DOHH2 (cell line): ENCODE data around the gene RASGEF1C.
A peak's percentile ranks its signal among the peaks of the same experiment; 100 is the strongest.

ENCODE experiments used
- H3F3A ChIP-seq: fragments of 200-600 bp; sonication (generic), shearing (Covaris generic); 2 replicates; pipeline ENCODE4 v1.6.0; 2016; ENCODE audit warnings: antibody characterized with exemption, mild to moderate bottlenecking; ENCODE audit not compliant: control insufficient read depth, insufficient read depth
- H3K27ac ChIP-seq: fragments of 200-600 bp; sonication (generic); 2 replicates; pipeline ENCODE4 v1.5.1; 2014; ENCODE audit warnings: low read depth, mild to moderate bottlenecking, low read length, moderate library complexity
- H3K27me3 ChIP-seq: fragments of 200-600 bp; sonication (generic); 2 replicates; pipeline ENCODE4 v1.6.1; 2014; ENCODE audit warnings: mild to moderate bottlenecking, low read length, mixed read lengths; ENCODE audit not compliant: control insufficient read depth
- H3K36me3 ChIP-seq: fragments of 200-600 bp; sonication (generic); 2 replicates; pipeline ENCODE4 v1.6.1; 2014; ENCODE audit warnings: mild to moderate bottlenecking, low read length, moderate library complexity, mixed read lengths; ENCODE audit not compliant: control insufficient read depth
- H3K4me1 ChIP-seq: fragments of 200-600 bp; sonication (generic); 2 replicates; pipeline ENCODE4 v1.6.1; 2014; ENCODE audit warnings: mild to moderate bottlenecking, low read length, mixed read lengths; ENCODE audit not compliant: control insufficient read depth
- H3K4me2 ChIP-seq: fragments of 200-600 bp; sonication (generic); 2 replicates; pipeline ENCODE4 v1.6.0; 2014; ENCODE audit warnings: mild to moderate bottlenecking, low read length, moderate library complexity
- H3K4me3 ChIP-seq: fragments of 200-600 bp; sonication (generic); 2 replicates; pipeline ENCODE4 v1.5.1; 2014; ENCODE audit warnings: mild to moderate bottlenecking, low read length, mixed read lengths
- H3K79me2 ChIP-seq: fragments of 200-600 bp; sonication (generic); 2 replicates; pipeline ENCODE4 v1.6.1; 2014; ENCODE audit warnings: mild to moderate bottlenecking, low read length, mixed read lengths; ENCODE audit not compliant: control insufficient read depth
- H3K9me2 ChIP-seq: fragments of 200-600 bp; sonication (generic); replicated peaks from 2 replicates; pipeline ENCODE4 v1.6.1; 2014; ENCODE audit warnings: mild to moderate bottlenecking, low read length, mixed read lengths; ENCODE audit not compliant: control insufficient read depth
- H3K9me3 ChIP-seq: fragments of 200-600 bp; sonication (generic); 2 replicates; pipeline ENCODE4 v1.6.1; 2014; ENCODE audit warnings: antibody characterized with exemption, low read length, mixed read lengths; ENCODE audit not compliant: control insufficient read depth, insufficient read depth
- H4K20me1 ChIP-seq: fragments of 200-600 bp; sonication (generic); 2 replicates; pipeline ENCODE4 v1.6.0; 2014; ENCODE audit warnings: low read depth, mild to moderate bottlenecking, antibody characterized with exemption, low read length, moderate library complexity; ENCODE audit not compliant: control insufficient read depth, insufficient read depth
- EZH2phosphoT487 ChIP-seq: fragments of 200-600 bp; sonication (generic); IDR thresholded peaks from 2 replicates; pipeline ENCODE4 v1.6.1; 2017; ENCODE audit warnings: borderline replicate concordance, mild to moderate bottlenecking, antibody characterized with exemption, low read length, moderate library complexity, mixed read lengths
- TF ChIP-seq, protein P1 (sequence below): fragments of 200-600 bp; sonication (generic); IDR thresholded peaks from one replicate; pipeline ENCODE4 v1.5.1; 2014; ENCODE audit warnings: antibody characterized with exemption, mild to moderate bottlenecking, low read depth, low read length; ENCODE audit not compliant: poor library complexity, severe bottlenecking

RASGEF1C gene

DNA sequence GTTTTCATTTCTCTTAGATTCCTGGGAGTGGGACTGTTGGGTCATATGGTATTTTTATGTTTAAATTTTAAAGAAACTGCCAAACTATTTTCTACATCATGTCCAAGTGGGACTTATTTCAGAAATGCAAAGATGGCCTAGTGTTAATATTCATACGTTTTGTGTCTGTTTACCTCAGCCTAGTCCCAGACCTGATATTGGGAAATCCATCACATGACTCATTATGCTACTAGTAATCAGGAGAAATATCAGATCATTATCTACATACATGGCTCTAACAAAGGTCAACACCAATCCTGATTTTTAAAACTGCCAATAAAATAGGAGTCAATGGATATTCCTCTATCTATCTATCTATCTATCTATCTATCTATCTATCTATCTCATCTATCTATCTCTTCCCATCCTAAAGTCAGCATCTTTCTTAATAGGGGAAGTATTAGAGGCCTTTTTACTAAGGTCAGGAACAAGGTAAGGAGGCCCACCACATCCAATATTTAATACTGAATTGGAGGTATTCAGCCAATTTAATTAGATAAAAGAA, 4.7 kb downstream of the RASGEF1C start:
- Histone ChIP-seq H3K4me1 (no peaks in the 10 kb centered on the region), H3K79me2 (no peaks in the 10 kb centered on the region), H3K9me3 (no peaks in the 10 kb centered on the region), H3K4me3 (no peak overlapping the region), H3K36me3 (no peaks in the 10 kb centered on the region), H3K27me3 (no peaks in the 10 kb centered on the region), H3K4me2 (no peak overlapping the region), H3K27ac (no peak overlapping the region), H4K20me1 (no peaks in the 10 kb centered on the region), H3K9me2 (no peaks in the 10 kb centered on the region), H3F3A (no peaks in the 10 kb centered on the region)
- no peak for TF ChIP-seq EZH2phosphoT487
- TF ChIP-seq, protein P1, sequence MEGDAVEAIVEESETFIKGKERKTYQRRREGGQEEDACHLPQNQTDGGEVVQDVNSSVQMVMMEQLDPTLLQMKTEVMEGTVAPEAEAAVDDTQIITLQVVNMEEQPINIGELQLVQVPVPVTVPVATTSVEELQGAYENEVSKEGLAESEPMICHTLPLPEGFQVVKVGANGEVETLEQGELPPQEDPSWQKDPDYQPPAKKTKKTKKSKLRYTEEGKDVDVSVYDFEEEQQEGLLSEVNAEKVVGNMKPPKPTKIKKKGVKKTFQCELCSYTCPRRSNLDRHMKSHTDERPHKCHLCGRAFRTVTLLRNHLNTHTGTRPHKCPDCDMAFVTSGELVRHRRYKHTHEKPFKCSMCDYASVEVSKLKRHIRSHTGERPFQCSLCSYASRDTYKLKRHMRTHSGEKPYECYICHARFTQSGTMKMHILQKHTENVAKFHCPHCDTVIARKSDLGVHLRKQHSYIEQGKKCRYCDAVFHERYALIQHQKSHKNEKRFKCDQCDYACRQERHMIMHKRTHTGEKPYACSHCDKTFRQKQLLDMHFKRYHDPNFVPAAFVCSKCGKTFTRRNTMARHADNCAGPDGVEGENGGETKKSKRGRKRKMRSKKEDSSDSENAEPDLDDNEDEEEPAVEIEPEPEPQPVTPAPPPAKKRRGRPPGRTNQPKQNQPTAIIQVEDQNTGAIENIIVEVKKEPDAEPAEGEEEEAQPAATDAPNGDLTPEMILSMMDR, result no peak

DNA sequence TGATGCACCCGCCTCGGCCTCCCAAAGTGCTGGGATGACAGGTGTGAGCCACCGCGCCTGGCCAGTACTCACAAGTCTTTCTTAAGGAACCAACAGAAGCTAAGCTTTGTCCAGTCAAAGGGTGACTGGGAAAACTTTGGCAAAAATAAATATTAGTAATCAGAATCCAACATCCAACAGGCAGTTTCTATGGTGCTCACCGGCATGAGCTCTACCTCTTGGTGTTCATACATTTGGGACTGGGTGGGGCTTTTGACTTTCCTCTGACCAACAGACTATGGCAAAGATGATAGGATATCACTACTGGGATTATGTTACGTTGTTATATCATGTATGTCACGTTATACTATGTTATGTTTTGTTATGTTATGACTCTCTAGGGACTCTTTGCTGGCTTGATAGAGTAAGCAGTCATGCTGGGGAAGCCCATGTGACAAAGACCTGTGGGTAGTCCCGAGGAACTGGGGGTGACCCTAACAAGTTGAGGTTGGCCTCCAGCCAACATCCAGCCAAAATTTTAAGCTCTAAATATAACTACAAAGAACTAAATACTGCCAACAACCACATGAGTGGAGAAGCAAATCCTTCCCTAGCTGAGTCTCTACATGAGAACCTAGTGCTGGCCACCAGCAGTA, 6.0 kb downstream of the RASGEF1C start:
- TF ChIP-seq EZH2phosphoT487, result no peak
- TF ChIP-seq, protein P1, result no peak
- H3F3A ChIP-seq, result no peaks in the 10 kb centered on the region
- H4K20me1 ChIP-seq, result no peaks in the 10 kb centered on the region

DNA sequence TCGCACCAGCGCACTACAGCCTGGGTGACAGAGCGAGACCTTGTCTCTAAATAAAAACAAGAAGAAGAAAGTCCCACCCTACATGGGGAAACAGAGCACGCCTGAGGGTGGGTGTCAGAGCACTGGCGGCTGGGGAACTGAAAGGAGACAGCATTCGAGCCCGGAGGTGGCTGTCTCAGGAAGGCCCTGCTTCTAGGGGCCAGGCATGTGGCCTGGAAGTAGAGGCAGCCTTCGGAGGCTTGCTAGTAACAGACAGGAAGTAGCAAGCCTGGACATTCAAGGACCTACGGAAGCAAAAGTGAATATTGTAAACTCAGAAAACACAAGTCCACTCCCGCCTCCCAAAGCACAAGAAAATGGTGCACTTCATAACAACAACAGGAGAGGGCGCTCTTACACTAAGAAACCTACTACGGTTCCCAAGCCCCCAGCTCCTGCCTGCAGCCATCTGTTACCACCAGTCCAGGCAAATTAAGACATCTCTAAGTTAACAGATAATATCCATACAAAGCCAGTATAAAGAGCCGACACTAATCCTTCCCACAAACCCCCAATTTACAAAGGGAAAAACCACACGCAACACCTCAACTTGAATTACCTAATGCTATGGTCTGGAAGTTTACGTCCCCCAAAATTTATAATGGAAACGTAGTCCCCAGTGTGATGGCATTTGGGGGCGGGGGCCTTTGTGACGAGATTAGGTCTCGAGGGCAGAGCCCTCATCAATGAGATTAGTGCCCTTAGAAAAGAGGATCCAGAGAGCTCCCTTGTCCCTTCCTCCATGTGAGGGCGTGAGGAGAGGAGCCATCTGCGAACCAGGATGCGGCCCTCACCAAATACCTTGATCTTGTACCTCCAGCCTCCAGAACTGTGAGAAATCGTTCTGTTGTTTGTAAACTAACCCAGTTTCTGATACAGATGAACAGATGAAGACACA, 7.7 kb downstream of the RASGEF1C start:
- no peak overlapping the region for H3K4me2 ChIP-seq
- no peaks in the 10 kb centered on the region for H3K36me3 ChIP-seq
- no peak overlapping the region for H3K4me3 ChIP-seq
- no peaks in the 10 kb centered on the region for H3K79me2 ChIP-seq
- no peak overlapping the region for H3K27ac ChIP-seq
- no peaks in the 10 kb centered on the region for H3K9me2 ChIP-seq
- H4K20me1 ChIP-seq, result no peaks in the 10 kb centered on the region
- no peaks in the 10 kb centered on the region for H3F3A ChIP-seq
- no peaks in the 10 kb centered on the region for H3K4me1 ChIP-seq
- H3K9me3 ChIP-seq, result no peaks in the 10 kb centered on the region
- H3K27me3 ChIP-seq, result no peaks in the 10 kb centered on the region
- TF ChIP-seq EZH2phosphoT487, result no peak
- TF ChIP-seq, protein P1, result peak; percentile 80

More for the DNA sequence above, 6.0 kb downstream of the RASGEF1C start:
- Histone ChIP-seq H3K36me3 (no peaks in the 10 kb centered on the region), H3K4me3 (no peak overlapping the region), H3K9me2 (no peaks in the 10 kb centered on the region), H3K79me2 (no peaks in the 10 kb centered on the region), H3K4me1 (no peaks in the 10 kb centered on the region), H3K27ac (no peak overlapping the region), H3K27me3 (no peaks in the 10 kb centered on the region), H3K9me3 (no peaks in the 10 kb centered on the region), H3K4me2 (no peak overlapping the region)
